IgD-negative memory B cell (primary cell): ENCODE measurements around the gene UBQLN4. TPM values are rescaled to one million over a fixed set of nuclear protein-coding genes. Genes with fewer than 3 reads are reported as not detected.

Experiments used
- H3K27ac Mint-ChIP-seq, 3 donors: one replicate each; pipeline ENCODE4 v1.8.0; 2020 to 2022; ENCODE audit warnings: mild to moderate bottlenecking in 3 of 3, mixed read lengths in 3 of 3, moderate library complexity in 1 of 3
- H3K27me3 Mint-ChIP-seq: one replicate; pipeline ENCODE4 v1.8.0; 2021; ENCODE audit warnings: mixed read lengths
- H3K36me3 Mint-ChIP-seq: one replicate; pipeline ENCODE4 v1.8.0; 2020; ENCODE audit warnings: mild to moderate bottlenecking, mixed read lengths
- H3K4me1 Mint-ChIP-seq, 3 donors: one replicate each; pipeline ENCODE4 v1.8.0; 2020 to 2022; ENCODE audit warnings: mixed read lengths in 3 of 3, mild to moderate bottlenecking in 1 of 3
- H3K4me3 Mint-ChIP-seq, 4 donors: one replicate each; pipeline ENCODE4 v1.8.0; 2020 to 2022; ENCODE audit warnings: mild to moderate bottlenecking in 4 of 4, mixed read lengths in 4 of 4, moderate library complexity in 3 of 4
- H3K9me3 Mint-ChIP-seq, 3 donors: one replicate each; pipeline ENCODE4 v1.8.0; 2020 to 2021; ENCODE audit warnings: mixed read lengths in 3 of 3, mild to moderate bottlenecking in 1 of 3
- polyA plus RNA-seq: library from polyadenylated mRNA; unstranded; fragments of 300-500 nt; fragmentation: Illumina TruSeq; gene quantifications from one replicate; pipeline ENCODE4 v1.2.3, GENCODE V29; 2021

Gene UBQLN4
- polyA plus RNA-seq, 1 donor from 2014 or later = 7.6 TPM

- no peaks in the 10 kb centered on the region for H3K9me3 Mint-ChIP-seq
- no peak overlapping the region for H3K4me3 Mint-ChIP-seq
- peaks cover 2% of the 10 kb centered on the region for H3K27me3 Mint-ChIP-seq
- no peaks in the 10 kb centered on the region for H3K36me3 Mint-ChIP-seq
- H3K27ac Mint-ChIP-seq = no peak overlapping the region
- H3K4me1 Mint-ChIP-seq = peaks cover 8 to 21% (median 13%) of the 10 kb centered on the region in 3 donors
Observed at GRCh38 chr1:156024801-156025200, 28.8 kb downstream of the UBQLN4 start.

- Mint-ChIP-seq H3K4me3 (peak overlapping the region in 3 of 4 donors; percentile 47 to 81 (median 52)), H3K27ac (peak overlapping the region in 1 of 3 donors; percentile 14), H3K27me3 (peaks cover 2% of the 10 kb centered on the region), H3K4me1 (peaks cover 15 to 30% (median 23%) of the 10 kb centered on the region in 3 donors), H3K9me3 (no peaks in the 10 kb centered on the region), H3K36me3 (no peaks in the 10 kb centered on the region)
Observed at GRCh38 chr1:156021954-156022353, 31.6 kb downstream of the UBQLN4 start.

- H3K27me3 Mint-ChIP-seq = peaks cover 2% of the 10 kb centered on the region
- peaks cover 18 to 29% (median 23%) of the 10 kb centered on the region in 3 donors for H3K4me1 Mint-ChIP-seq
- no peaks in the 10 kb centered on the region for H3K9me3 Mint-ChIP-seq
- no peaks in the 10 kb centered on the region for H3K36me3 Mint-ChIP-seq
- peak overlapping the region in 2 of 3 donors; percentile 76 to 97 for H3K27ac Mint-ChIP-seq
- peak overlapping the region; percentile 91 to 99 (median 98) for H3K4me3 Mint-ChIP-seq
Observed at GRCh38 chr1:156021093-156021428, 32.5 kb downstream of the UBQLN4 start.

GRCh38 chr1:156020293-156021092 lies 33.1 kb downstream of the UBQLN4 start, which contains the start of gene SSR2:
SSR2 (minus strand) TSS chr1:156020951; CDS start chr1:156020167, 784 bp downstream.
- no peaks in the 10 kb centered on the region for H3K9me3 Mint-ChIP-seq
- H3K4me1 Mint-ChIP-seq = peaks cover 18 to 26% (median 19%) of the 10 kb centered on the region in 3 donors
- no peaks in the 10 kb centered on the region for H3K36me3 Mint-ChIP-seq
- peak within 1 kb of the TSS; percentile 76 to 97 (median 96) for H3K27ac Mint-ChIP-seq
- H3K27me3 Mint-ChIP-seq = no peaks in the 10 kb centered on the region
- peak within 1 kb of the TSS; percentile 91 to 99 (median 98) for H3K4me3 Mint-ChIP-seq

- Mint-ChIP-seq H3K27me3 (no peaks in the 10 kb centered on the region), H3K36me3 (no peaks in the 10 kb centered on the region), H3K9me3 (no peaks in the 10 kb centered on the region), H3K4me1 (peaks cover 17 to 26% (median 18%) of the 10 kb centered on the region in 3 donors), H3K27ac (peak overlapping the region in 2 of 3 donors; percentile 96 to 97), H3K4me3 (peak overlapping the region; percentile 91 to 99 (median 98))
Observed at GRCh38 chr1:156019946-156020292, 33.7 kb downstream of the UBQLN4 start.

GRCh38 chr1:156014829-156015228 lies 38.8 kb downstream of the UBQLN4 start:
- Mint-ChIP-seq H3K4me3 (no peak overlapping the region), H3K27ac (peak overlapping the region in 1 of 3 donors; percentile 85), H3K4me1 (peaks cover 26 to 29% (median 27%) of the 10 kb centered on the region in 3 donors), H3K27me3 (no peaks in the 10 kb centered on the region), H3K36me3 (peaks cover 6% of the 10 kb centered on the region), H3K9me3 (no peaks in the 10 kb centered on the region)

- peaks cover 16 to 20% (median 19%) of the 10 kb centered on the region in 3 donors for H3K4me1 Mint-ChIP-seq
- H3K27me3 Mint-ChIP-seq = no peaks in the 10 kb centered on the region
- peak overlapping the region in 3 of 4 donors; percentile 16 to 82 (median 65) for H3K4me3 Mint-ChIP-seq
- H3K9me3 Mint-ChIP-seq = no peaks in the 10 kb centered on the region
- H3K36me3 Mint-ChIP-seq = peaks cover 6% of the 10 kb centered on the region
- peak overlapping the region; percentile 2 to 61 (median 57) for H3K27ac Mint-ChIP-seq
Observed at GRCh38 chr1:156012051-156012817, 41.4 kb downstream of the UBQLN4 start.

- Mint-ChIP-seq H3K4me3 (no peak overlapping the region), H3K4me1 (peaks cover 16 to 19% (median 17%) of the 10 kb centered on the region in 3 donors), H3K9me3 (no peaks in the 10 kb centered on the region), H3K27ac (no peak overlapping the region), H3K27me3 (no peaks in the 10 kb centered on the region), H3K36me3 (peaks cover 5% of the 10 kb centered on the region)
Observed at GRCh38 chr1:156009404-156009803, 44.2 kb downstream of the UBQLN4 start.

GRCh38 chr1:156006666-156007376 lies 46.8 kb downstream of the UBQLN4 start:
- Mint-ChIP-seq H3K27me3 (peaks cover 2% of the 10 kb centered on the region), H3K9me3 (no peaks in the 10 kb centered on the region), H3K4me3 (no peak overlapping the region), H3K27ac (no peak overlapping the region), H3K4me1 (peaks cover 0 to 4% (median 2%) of the 10 kb centered on the region in 3 donors), H3K36me3 (peaks cover 5% of the 10 kb centered on the region)

GRCh38 chr1:156004843-156005584 lies 48.6 kb downstream of the UBQLN4 start:
- Mint-ChIP-seq H3K9me3 (no peaks in the 10 kb centered on the region), H3K27me3 (peaks cover 2% of the 10 kb centered on the region), H3K27ac (peak overlapping the region in 1 of 3 donors; percentile 64), H3K36me3 (peaks cover 3% of the 10 kb centered on the region), H3K4me1 (peaks cover 0 to 2% (median 0%) of the 10 kb centered on the region in 3 donors), H3K4me3 (no peak overlapping the region)

- H3K9me3 Mint-ChIP-seq = no peaks in the 10 kb centered on the region
- peaks cover 2% of the 10 kb centered on the region for H3K27me3 Mint-ChIP-seq
- H3K4me3 Mint-ChIP-seq = no peak overlapping the region
- H3K27ac Mint-ChIP-seq = peak overlapping the region in 1 of 3 donors; percentile 40
- H3K4me1 Mint-ChIP-seq = peaks cover 0 to 2% (median 0%) of the 10 kb centered on the region in 3 donors
- H3K36me3 Mint-ChIP-seq = peaks cover 3% of the 10 kb centered on the region
Observed at GRCh38 chr1:156003923-156004188, 49.7 kb downstream of the UBQLN4 start.

GRCh38 chr1:156002188-156002911 lies 51.2 kb downstream of the UBQLN4 start:
- Mint-ChIP-seq H3K4me3 (no peak overlapping the region), H3K9me3 (no peaks in the 10 kb centered on the region), H3K27ac (no peak overlapping the region), H3K4me1 (peaks cover 0 to 2% (median 0%) of the 10 kb centered on the region in 3 donors), H3K36me3 (peaks cover 3% of the 10 kb centered on the region), H3K27me3 (peaks cover 2% of the 10 kb centered on the region)

GRCh38 chr1:156001662-156002171 lies 51.9 kb downstream of the UBQLN4 start:
- no peak overlapping the region for H3K4me3 Mint-ChIP-seq
- peaks cover 2% of the 10 kb centered on the region for H3K27me3 Mint-ChIP-seq
- H3K4me1 Mint-ChIP-seq = peaks cover 0 to 2% (median 0%) of the 10 kb centered on the region in 3 donors
- peak overlapping the region in 1 of 3 donors; percentile 71 for H3K27ac Mint-ChIP-seq
- no peaks in the 10 kb centered on the region for H3K9me3 Mint-ChIP-seq
- H3K36me3 Mint-ChIP-seq = peaks cover 3% of the 10 kb centered on the region
